ENCODE results near the gene PRKAR1A.
A peak's percentile ranks its signal among the peaks of the same experiment; 100 is the strongest.
"Not testable (repeated sequence)": the region's sequence is repeated elsewhere in the genome, so short reads cannot be mapped to it uniquely, and the experiment has no call there.

The PRKAR1A gene

GRCh38 chr17:68581863-68582645 lies 69.8 kb downstream of the PRKAR1A start:
- DNase-seq: no peak

- not testable (repeated sequence) for DNase-seq
Measured at GRCh38 chr17:68582867-68583266, 70.6 kb downstream of the PRKAR1A start.

- no peak for DNase-seq
Measured at GRCh38 chr17:68584581-68585303, 72.5 kb downstream of the PRKAR1A start.

- DNase-seq: no peak
Measured at GRCh38 chr17:68585643-68586042, 73.4 kb downstream of the PRKAR1A start.

- no peak for DNase-seq
Measured at GRCh38 chr17:68587026-68587425, 74.8 kb downstream of the PRKAR1A start.

- no peak for DNase-seq
Measured at GRCh38 chr17:68587847-68588246, 75.6 kb downstream of the PRKAR1A start.

- no peak for DNase-seq
Measured at GRCh38 chr17:68588362-68588761, 76.1 kb downstream of the PRKAR1A start.

DNA sequence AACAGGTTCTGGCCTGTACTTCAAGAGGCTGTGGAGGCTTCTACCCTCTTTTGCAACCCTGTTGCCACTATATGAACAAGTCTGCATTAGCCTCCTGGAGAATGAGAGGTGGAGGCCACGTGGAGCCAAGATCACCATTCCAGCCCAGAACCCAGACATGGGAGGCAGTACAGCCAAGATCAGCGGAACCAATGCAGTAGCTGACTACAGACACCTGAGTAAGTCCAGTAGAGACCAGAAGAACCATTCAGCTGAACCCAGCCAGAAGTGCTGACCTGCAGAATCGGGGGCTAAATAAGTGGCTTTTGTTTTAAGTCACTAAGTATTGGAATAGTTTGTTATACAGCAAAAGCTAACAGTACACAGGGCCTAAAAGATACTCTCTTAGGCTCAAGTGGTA lies 76.9 kb downstream of the PRKAR1A start:
- DNase-seq: no peak

DNA sequence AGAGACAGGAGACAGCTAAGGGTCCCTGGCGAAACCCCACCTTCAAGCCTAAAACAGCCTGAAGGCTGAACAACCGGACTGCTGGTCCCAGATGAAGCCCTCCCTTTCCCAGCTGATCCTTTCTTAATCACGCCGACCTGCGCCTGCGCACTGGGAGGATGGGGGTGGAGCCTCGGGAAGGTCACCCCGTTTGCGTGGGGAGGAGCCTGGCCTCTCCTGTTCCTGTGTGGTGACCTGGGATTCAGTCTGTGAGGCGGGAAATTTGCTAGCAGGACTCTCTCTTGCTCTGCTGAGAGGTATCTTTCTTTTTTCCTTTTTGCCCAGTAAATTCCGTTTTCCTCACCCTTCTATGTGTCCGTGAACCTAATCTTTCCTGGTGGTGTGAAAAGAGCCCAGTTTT lies 79.4 kb downstream of the PRKAR1A start:
- no peak for DNase-seq

DNA sequence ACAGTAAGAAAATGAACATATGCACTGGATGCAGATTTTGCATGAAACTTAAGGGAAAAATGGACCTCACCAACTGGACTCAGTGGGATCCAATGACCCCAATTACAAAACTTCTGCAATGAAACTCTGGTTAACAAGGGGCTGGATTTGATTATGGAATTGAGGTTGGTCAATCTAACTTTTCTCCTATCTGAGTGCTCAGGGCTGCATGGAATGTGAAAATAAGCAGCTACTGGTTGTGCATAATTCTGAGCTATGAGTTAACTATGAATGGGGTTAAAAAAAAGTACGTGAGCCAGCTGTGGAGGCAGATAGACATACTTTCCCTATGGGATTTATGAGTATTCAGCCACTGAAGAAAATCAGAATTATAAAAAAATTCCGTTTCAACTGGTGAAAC lies 79.8 kb downstream of the PRKAR1A start:
- no peak for DNase-seq

DNA sequence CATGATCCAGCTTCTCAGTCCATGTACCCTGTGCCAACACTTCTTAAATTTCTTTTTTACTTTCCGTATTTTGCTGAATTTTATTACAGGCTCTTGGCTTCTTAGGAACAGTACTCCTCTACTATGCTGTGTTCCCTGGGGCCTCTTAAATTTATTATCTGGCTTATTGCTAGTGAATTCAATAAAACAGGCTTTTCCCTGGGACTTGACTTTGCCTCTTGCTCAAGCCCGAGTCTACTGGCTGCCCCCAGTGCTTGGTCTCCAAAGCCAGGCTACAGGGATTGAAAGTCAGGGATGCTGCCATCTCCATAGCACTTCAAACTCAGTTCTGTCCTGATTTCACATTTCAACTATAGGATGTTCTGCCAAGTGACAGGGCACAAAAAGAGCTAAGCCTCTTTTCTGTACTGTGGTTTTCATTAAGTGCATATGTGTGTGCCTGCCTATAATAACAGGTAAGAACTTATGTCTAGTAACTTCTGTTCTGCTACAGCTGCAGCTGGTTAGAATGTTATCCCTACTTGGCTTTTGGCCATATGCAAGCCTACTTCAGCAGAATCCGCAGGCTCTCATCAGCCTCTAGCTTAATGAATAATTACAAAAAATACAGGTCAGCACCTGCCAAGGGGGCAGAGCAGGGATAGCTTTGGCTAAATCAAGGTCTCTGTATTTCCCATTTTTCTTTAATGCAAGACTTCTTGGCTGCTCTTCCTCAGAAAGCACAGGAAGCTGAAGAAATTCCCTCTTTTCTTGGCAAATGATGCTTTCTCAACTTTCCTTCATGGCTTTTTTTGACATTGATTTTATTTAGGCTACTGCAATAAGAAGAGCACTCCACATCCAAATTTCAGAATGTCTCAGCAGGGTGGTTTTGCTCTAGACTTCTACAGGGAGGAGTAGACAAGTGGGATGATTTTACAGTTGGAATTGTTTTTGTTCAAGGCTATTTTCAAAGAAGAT lies 80.7 kb downstream of the PRKAR1A start:
- DNase-seq: no peak

GRCh38 chr17:68594552-68594951 lies 82.3 kb downstream of the PRKAR1A start:
- DNase-seq: no peak

DNA sequence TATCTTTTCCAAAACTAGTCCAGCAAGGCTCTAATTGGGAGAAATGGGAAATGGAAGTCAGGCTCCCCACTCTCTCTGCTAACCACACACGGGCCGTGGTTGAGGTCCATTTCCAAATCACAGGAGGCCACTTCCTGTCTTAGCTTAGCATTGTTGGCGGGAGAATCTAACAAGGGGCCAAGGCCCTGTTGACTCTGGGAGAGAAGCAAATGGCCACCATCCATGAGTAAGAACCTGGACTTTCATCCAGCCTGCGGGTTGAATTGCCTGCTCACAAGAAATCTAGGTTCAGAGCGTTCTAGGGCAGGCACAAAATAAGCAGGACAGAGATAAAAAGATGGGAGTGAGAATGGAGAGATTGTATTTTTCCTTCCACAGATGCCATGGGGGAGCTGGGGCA lies 83.3 kb downstream of the PRKAR1A start:
- no peak for DNase-seq

GRCh38 chr17:68595986-68596385 lies 83.8 kb downstream of the PRKAR1A start:
- DNase-seq: no peak

DNA sequence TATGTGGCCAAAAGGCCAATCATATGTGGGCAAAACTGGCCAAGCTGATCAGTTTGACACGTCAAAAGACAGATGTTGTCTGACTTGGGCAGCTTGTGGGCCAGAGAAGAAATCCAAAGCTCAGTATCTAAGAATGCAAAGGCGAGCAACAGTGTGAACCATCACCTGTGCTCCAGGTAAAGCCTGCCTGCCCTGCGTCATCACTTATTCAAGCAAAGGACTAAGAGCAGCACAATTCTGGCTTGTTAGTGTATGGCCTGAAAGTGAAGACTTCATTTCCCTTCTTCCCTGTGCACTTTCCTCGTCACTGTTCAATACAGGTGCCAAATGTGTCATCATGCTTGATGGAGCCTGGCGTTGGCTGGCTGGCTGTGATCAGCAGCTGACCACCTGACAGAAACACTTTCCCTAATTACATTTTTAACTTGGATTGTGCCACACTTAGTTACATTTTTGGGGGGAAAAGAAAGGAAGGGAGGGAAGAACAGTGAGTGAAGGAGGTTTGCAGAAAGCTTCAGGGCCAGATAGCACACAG lies 84.2 kb downstream of the PRKAR1A start:
- DNase-seq: no peak

DNA sequence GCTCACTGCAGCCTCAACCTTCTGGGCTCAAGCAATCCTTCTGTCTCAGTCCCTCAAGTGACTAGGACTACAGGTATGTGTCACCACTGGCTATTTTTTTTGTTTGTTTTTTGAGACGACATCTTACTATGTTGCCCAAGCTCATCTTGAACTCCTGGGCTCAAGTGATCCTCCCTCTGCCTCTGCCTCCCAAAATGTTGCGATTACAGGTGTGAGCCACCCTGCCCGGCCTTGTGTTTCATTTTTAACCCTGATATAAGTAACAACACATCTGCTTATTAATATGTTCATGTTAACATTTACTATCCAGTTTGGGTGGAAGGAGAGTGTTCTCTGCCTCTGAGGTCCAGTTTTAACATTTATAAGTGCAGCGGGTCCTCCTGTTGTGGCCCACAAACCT lies 85.8 kb downstream of the PRKAR1A start:
- DNase-seq: no peak

DNA sequence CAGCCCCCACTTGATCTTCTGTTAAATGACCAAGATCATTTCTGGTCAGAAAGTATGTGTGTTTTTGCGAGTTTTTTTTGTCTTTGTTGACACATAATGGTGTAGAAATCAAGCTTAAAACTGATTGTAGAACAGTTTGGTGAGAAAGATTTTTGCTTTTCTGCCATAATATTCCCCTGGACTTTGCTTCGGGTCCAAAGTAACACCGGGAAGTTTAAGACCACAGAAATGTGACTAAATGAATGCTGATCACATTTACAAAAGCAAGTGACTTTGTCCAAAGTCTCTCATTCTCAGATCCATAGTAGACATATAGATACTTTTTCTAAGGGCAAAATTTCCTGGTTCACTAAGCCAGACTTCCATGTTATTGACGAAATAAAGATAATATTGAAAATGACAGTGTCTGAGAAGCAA lies 86.3 kb downstream of the PRKAR1A start:
- DNase-seq: no peak

GRCh38 chr17:68599091-68599490 lies 86.9 kb downstream of the PRKAR1A start:
- no peak for DNase-seq

DNA sequence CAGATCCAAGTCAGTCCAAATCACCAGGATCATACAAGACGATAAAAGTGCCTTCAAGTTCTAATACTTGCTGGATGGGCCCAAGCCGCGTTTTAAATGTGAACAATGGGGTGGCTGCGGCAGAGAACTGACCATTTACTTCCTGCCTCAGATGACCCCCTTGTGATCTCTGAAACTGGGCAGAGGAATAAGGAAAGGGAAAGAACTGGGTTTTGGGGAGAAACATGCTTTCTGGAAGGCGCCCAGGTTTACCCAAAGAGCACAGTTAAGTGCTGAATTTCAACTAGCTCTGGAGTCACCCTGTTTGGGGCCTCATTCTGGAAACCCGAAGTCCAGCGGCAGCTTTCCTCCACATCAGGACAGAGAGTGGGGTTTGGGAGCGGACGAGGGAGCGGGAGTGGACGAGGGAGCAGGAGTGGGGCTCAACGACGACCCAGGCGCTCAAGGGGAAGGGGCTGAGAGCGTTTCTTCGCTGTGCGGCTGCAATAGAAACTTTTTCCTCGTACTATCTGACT lies 87.4 kb downstream of the PRKAR1A start:
- no peak for DNase-seq

DNA sequence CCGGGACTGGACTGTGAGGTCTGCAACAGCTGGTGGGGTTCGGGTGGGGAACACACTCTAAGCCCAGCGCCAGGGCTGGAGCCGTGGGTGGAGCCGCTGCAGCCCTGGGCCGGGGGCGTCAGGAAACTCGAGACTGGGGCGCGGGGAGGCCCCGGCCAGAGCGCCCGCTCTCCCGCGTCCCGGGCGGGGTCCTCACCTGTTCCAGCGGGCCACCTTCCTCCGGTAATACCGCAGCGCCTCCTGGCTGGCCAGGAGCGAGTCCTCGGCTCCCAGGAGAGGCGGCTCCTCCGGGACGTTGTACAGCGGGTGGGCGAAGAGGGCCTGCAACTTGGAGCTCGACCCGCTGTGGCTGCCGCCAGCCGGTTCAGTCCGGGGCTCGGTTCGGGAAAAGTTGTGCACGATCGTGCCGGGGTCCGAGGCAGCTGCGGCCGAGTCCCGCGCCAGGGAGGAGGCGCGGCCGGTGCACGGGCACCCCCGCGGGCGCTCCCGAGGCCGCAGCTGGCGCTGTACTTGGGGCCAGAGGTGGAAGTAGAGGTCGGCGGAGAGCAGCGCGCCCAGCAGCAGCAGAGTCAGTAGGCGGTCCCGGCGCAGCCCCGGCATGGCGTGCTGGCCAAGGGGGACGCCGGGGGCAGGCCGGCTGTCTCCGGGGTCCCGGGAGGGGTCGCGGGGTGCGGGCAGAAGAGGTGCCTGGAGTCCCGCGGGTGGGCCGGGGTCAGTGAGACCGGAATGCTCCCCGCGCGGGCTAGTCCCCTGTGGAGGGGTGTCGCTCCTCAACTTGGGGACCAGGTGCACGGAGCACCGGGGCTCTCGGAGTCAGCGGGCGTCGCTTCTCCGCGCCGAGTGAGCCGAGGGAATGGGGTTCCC lies 88.1 kb downstream of the PRKAR1A start:
- DNase-seq: peak in 1 of 2 experiments; percentile 10
